ENCODE results near the gene C11orf52. TPM values are rescaled to one million over a fixed set of nuclear protein-coding genes. Genes with fewer than 3 reads are reported as not detected.

The C11orf52 gene
- total RNA-seq, 2 donors from 2014 or later = not detected

DNA sequence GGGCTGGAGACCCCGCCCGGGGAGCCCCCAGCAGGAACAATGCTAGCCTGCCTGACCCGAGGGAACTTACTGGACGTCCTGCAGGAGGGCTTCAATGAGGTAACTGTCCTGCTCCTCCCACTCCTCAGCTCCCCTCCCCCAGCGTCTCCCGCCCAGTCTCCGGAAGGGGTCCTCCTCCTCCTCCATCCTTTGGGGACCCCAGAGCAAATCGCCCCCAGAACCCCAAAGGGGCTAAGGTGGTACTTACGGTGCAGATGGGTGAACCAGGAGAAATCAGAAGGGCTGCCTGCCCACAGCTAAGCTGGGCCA lies 18.7 kb downstream of the C11orf52 start:
- Mint-ChIP-seq H3K4me3 (peak overlapping the region; percentile 80), H3K4me1 (ENCODE audit: low read depth in 2 of 2) (peaks cover 34 to 40% of the 10 kb centered on the region in 2 donors), H3K9me3 (no peaks in the 10 kb centered on the region), H3K27me3 (peaks cover 0 to 11% of the 10 kb centered on the region in 2 donors), H3K36me3 (no peaks in the 10 kb centered on the region), H3K27ac (no peak overlapping the region)
- DNase-seq (ENCODE audit: low spot score) = no peak
- ATAC-seq = no peak

- H3K4me1 Mint-ChIP-seq (ENCODE audit: low read depth in 2 of 2) = peaks cover 30 to 36% of the 10 kb centered on the region in 2 donors
- no peaks in the 10 kb centered on the region for H3K36me3 Mint-ChIP-seq
- peak overlapping the region; percentile 80 for H3K4me3 Mint-ChIP-seq
- no peak for DNase-seq (ENCODE audit: low spot score)
- H3K27me3 Mint-ChIP-seq = peaks cover 0 to 11% of the 10 kb centered on the region in 2 donors
- H3K9me3 Mint-ChIP-seq = no peaks in the 10 kb centered on the region
- ATAC-seq = no peak
- H3K27ac Mint-ChIP-seq = peak overlapping the region in 1 of 2 donors; percentile 67
Observed at GRCh38 chr11:111937844-111938243, 19.1 kb downstream of the C11orf52 start.

GRCh38 chr11:111938687-111939160 lies 20.0 kb downstream of the C11orf52 start:
- peak overlapping the region; percentile 80 for H3K4me3 Mint-ChIP-seq
- H3K27me3 Mint-ChIP-seq = peaks cover 0 to 11% of the 10 kb centered on the region in 2 donors
- H3K27ac Mint-ChIP-seq = peak overlapping the region; percentile 60 to 67
- H3K4me1 Mint-ChIP-seq (ENCODE audit: low read depth in 2 of 2) = peaks cover 30 to 34% of the 10 kb centered on the region in 2 donors
- DNase-seq (ENCODE audit: low spot score) = no peak
- H3K9me3 Mint-ChIP-seq = no peaks in the 10 kb centered on the region
- H3K36me3 Mint-ChIP-seq = no peaks in the 10 kb centered on the region
- peak; percentile 52 to 82 for ATAC-seq

DNA sequence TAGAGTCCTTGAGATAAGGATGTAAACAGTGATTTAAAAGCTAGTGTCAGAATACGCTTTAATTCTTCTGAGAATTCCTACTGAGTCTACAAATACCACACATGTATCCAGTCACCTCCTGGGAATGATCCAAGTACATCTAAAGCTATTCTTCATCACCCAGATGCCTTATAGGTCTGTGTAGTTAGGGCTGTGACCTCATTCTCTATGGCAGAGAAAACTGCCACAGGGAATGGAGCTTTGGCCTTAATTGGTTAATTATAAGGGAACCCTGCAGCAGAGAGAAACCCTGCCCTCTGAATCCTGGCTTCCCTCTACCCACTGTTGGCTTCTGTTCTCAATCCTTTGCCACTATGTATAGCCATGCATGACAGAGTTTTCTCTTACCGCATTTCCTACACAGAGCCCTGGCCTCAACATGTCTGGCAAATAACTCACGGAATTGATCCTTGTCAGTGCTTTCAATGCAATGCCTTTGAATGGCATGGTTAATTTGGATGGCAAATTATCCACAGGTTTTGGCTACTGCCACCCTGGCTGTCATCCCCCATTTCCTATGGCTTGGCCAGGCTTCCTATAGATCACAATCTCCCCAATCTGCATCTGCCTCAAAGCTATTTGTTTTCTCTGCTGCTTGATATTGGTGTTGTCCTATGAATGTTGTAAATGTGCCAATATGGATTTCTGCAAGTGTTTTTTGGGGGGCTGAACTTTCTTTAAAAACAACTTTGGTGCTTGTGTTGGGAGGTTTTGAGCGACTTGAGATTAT lies 21.3 kb downstream of the C11orf52 start:
- Mint-ChIP-seq H3K4me3 (no peak overlapping the region), H3K27me3 (peaks cover 0 to 11% of the 10 kb centered on the region in 2 donors), H3K9me3 (no peaks in the 10 kb centered on the region), H3K36me3 (no peaks in the 10 kb centered on the region), H3K4me1 (ENCODE audit: low read depth in 2 of 2) (peaks cover 30 to 34% of the 10 kb centered on the region in 2 donors), H3K27ac (no peak overlapping the region)
- ATAC-seq (no peak), DNase-seq (ENCODE audit: low spot score) (no peak)

- Mint-ChIP-seq H3K4me1 (ENCODE audit: low read depth in 2 of 2) (peaks cover 16 to 17% of the 10 kb centered on the region in 2 donors), H3K4me3 (no peak overlapping the region)
- no peak for ATAC-seq
Observed at GRCh38 chr11:111941963-111942362, 23.2 kb downstream of the C11orf52 start.

GRCh38 chr11:111942829-111943228 lies 24.1 kb downstream of the C11orf52 start:
- peaks cover 14 to 16% of the 10 kb centered on the region in 2 donors for H3K4me1 Mint-ChIP-seq (ENCODE audit: low read depth in 2 of 2)
- ATAC-seq (no peak), DNase-seq (ENCODE audit: low spot score) (no peak)
- H3K36me3 Mint-ChIP-seq = no peaks in the 10 kb centered on the region
- no peak overlapping the region for H3K4me3 Mint-ChIP-seq
- H3K27me3 Mint-ChIP-seq = peaks cover 0 to 11% of the 10 kb centered on the region in 2 donors
- H3K9me3 Mint-ChIP-seq = no peaks in the 10 kb centered on the region
- no peak overlapping the region for H3K27ac Mint-ChIP-seq

More at GRCh38 chr11:111941963-111942362, 23.2 kb downstream of the C11orf52 start:
- H3K9me3 Mint-ChIP-seq = no peaks in the 10 kb centered on the region
- H3K36me3 Mint-ChIP-seq = no peaks in the 10 kb centered on the region
- DNase-seq (ENCODE audit: low spot score) = no peak
- H3K27ac Mint-ChIP-seq = no peak overlapping the region
- H3K27me3 Mint-ChIP-seq = peaks cover 0 to 11% of the 10 kb centered on the region in 2 donors

- DNase-seq (ENCODE audit: low spot score) (no peak), ATAC-seq (no peak)
- H3K4me1 Mint-ChIP-seq (ENCODE audit: low read depth in 2 of 2) = peaks cover 10 to 16% of the 10 kb centered on the region in 2 donors
- H3K27ac Mint-ChIP-seq = no peak overlapping the region
- H3K9me3 Mint-ChIP-seq = no peaks in the 10 kb centered on the region
- H3K4me3 Mint-ChIP-seq = no peak overlapping the region
- peaks cover 0 to 6% of the 10 kb centered on the region in 2 donors for H3K27me3 Mint-ChIP-seq
- H3K36me3 Mint-ChIP-seq = no peaks in the 10 kb centered on the region
Observed at GRCh38 chr11:111944139-111944538, 25.4 kb downstream of the C11orf52 start.

- Mint-ChIP-seq H3K27ac (peak overlapping the region; percentile 19 to 73), H3K4me1 (ENCODE audit: low read depth in 2 of 2) (peaks cover 13 to 16% of the 10 kb centered on the region in 2 donors), H3K27me3 (peaks cover 0 to 6% of the 10 kb centered on the region in 2 donors), H3K36me3 (no peaks in the 10 kb centered on the region), H3K9me3 (peaks cover 3% of the 10 kb centered on the region), H3K4me3 (no peak overlapping the region)
- DNase-seq (ENCODE audit: low spot score) (no peak), ATAC-seq (peak in 1 of 2 donors; percentile 66)
Observed at GRCh38 chr11:111944651-111945051, 25.9 kb downstream of the C11orf52 start.

- Mint-ChIP-seq H3K9me3 (peaks cover 3% of the 10 kb centered on the region), H3K4me1 (ENCODE audit: low read depth in 2 of 2) (peaks cover 17 to 20% of the 10 kb centered on the region in 2 donors), H3K27me3 (peaks cover 0 to 5% of the 10 kb centered on the region in 2 donors), H3K27ac (peak overlapping the region; percentile 19 to 73), H3K36me3 (no peaks in the 10 kb centered on the region), H3K4me3 (no peak overlapping the region)
- no peak for DNase-seq (ENCODE audit: low spot score)
- ATAC-seq = no peak
Observed at GRCh38 chr11:111945198-111945597, 26.5 kb downstream of the C11orf52 start.

DNA sequence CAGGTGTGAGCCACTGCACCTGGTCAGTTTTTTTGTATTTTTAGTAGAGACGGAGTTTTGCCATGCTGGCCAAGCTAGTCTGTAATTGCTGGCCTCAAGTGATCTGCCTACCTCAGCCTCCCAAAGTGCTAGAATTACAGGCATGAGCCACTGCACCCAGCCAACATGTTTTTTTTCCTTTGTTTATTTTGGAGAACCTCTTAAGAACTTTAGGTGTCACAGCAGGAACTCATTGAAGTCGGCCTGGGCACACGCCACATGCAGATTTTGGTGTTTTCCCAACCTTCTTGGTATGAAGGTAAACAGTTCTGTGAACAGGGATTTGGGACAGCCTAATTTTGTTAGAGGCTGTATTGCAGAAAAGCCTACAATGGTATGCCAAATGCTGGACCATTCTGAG lies 27.8 kb downstream of the C11orf52 start:
- H3K27ac Mint-ChIP-seq = no peak overlapping the region
- DNase-seq (ENCODE audit: low spot score) = no peak
- H3K4me1 Mint-ChIP-seq (ENCODE audit: low read depth in 2 of 2) = peaks cover 17 to 20% of the 10 kb centered on the region in 2 donors
- no peak overlapping the region for H3K4me3 Mint-ChIP-seq
- no peaks in the 10 kb centered on the region for H3K27me3 Mint-ChIP-seq
- H3K36me3 Mint-ChIP-seq = no peaks in the 10 kb centered on the region
- peaks cover 3% of the 10 kb centered on the region for H3K9me3 Mint-ChIP-seq
- ATAC-seq = no peak

DNA sequence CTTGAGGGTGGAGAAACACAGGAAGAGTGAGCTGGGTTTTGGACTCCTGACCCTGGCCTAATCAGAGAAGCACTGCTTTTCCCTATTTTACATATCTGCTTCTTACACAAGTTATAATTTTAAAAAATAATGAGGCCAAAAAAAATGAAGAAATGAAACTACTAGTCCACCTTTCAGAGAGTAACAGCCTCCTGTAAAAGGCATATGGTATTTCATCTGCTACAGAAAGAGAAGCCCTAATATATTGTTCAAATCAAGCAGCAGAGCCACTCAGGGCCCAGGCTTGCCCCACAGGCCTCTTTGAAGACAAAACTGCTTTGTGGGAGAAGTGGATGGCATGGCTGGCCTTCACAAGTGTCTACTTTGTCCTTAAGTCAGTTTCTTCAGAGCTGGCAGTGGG lies 28.4 kb downstream of the C11orf52 start:
- Mint-ChIP-seq H3K27ac (peak overlapping the region in 1 of 2 donors; percentile 50), H3K4me1 (ENCODE audit: low read depth in 2 of 2) (peaks cover 17 to 20% of the 10 kb centered on the region in 2 donors), H3K27me3 (no peaks in the 10 kb centered on the region), H3K36me3 (no peaks in the 10 kb centered on the region), H3K4me3 (no peak overlapping the region), H3K9me3 (peaks cover 3% of the 10 kb centered on the region)
- ATAC-seq (no peak), DNase-seq (ENCODE audit: low spot score) (no peak)

- DNase-seq (ENCODE audit: low spot score) (no peak), ATAC-seq (peak in 1 of 2 donors; percentile 59)
- no peaks in the 10 kb centered on the region for H3K36me3 Mint-ChIP-seq
- H3K27ac Mint-ChIP-seq = peak overlapping the region; percentile 15 to 21
- peak overlapping the region; percentile 56 for H3K4me3 Mint-ChIP-seq
- H3K27me3 Mint-ChIP-seq = no peaks in the 10 kb centered on the region
- peaks cover 3% of the 10 kb centered on the region for H3K9me3 Mint-ChIP-seq
- peaks cover 17 to 20% of the 10 kb centered on the region in 2 donors for H3K4me1 Mint-ChIP-seq (ENCODE audit: low read depth in 2 of 2)
Observed at GRCh38 chr11:111949519-111950426, 31.1 kb downstream of the C11orf52 start.

DNA sequence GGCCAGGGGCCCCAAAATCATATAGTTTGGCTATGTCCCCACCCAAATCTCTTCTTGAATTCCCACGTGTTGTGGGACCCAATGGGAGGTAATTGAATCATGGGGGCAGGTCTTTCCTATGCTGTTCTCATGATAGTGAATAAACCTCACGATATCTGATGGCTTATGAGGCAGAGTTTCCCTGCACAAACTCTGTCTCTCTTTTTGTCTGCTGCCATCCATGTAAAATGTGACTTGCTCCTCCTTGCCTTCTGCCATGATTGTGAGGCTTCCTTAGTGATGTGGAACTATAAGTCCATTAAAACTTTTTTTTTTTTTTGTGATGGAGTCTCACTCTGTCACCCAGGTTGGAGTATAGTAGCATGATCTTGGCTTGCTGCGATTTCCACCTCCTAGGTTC lies 32.9 kb downstream of the C11orf52 start:
- H3K9me3 Mint-ChIP-seq = peaks cover 3% of the 10 kb centered on the region
- DNase-seq (ENCODE audit: low spot score) = no peak
- H3K27ac Mint-ChIP-seq = no peak overlapping the region
- H3K4me3 Mint-ChIP-seq = no peak overlapping the region
- no peaks in the 10 kb centered on the region for H3K27me3 Mint-ChIP-seq
- no peaks in the 10 kb centered on the region for H3K36me3 Mint-ChIP-seq
- no peak for ATAC-seq
- peaks cover 17 to 20% of the 10 kb centered on the region in 2 donors for H3K4me1 Mint-ChIP-seq (ENCODE audit: low read depth in 2 of 2)
